GM20431 (cell line): ENCODE data around the gene NRG2.

ENCODE experiments used
- in situ Hi-C: fragments of 300-500 bp; cut with MseI, MboI; formaldehyde crosslinking; loops from one replicate; pipeline ENCODE4 v1.15.0; 2020; ENCODE audit warnings: low sequenced_read_pairs; ENCODE audit not compliant: unreplicated experiment

NRG2 gene

DNA sequence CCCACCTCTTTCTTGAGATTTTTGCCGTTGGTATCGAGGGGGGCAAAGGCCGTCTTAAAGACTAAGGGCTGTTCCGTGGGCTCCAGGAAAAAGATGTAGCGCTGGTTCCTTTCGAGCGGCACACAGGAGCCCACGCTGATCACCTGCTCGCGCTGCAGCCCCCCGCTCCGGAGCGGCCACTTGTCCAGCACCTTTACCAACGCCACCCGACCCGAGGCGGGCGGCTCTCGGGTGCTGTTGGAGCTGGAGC lies 781 bp downstream of the NRG2 start:
- in situ Hi-C loops, result no loop called here

DNA sequence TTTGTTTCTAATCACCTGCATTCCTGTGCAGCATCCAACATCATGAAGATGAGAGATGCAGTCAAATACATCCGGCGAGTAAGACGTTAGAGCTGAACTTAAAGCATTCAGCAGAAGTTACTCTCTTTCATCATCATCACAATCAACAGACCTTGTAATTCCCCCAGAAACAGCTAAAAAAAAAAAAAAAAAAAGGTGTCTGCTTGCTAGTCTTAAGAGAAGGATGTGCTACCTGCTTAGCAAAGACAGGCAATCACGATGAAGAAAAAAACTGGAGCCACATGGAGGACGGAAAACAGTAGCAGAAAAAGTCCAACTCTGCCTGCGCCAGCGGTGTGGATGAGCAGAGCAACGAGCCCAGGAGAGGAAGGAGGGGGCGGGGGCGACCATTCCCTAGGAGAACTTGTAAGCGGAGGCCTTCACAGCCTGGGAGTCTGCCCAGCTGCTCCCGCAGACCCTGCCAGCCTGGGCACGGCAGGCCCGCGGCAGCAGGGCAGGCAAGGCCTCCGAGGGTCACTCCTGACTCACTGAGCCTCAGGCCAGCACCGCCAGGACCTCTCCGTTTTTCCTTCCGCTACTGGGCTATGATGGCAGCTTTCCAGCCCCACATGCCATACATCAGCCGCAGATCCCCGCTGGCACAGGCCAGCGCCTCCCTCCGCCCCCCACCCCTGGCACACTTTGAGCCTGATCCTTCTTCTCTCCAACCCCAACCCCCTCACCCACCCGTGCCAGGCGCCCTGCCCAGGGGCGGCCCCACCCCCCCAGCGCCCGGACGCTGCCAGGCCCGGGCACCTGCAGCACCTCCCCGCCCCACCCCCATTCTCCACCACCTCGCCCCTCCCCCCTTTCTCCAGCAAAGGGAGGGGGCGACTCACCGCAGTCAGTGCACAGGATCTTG lies 1.4 kb downstream of the NRG2 start:
- in situ Hi-C loops, result no loop called here

DNA sequence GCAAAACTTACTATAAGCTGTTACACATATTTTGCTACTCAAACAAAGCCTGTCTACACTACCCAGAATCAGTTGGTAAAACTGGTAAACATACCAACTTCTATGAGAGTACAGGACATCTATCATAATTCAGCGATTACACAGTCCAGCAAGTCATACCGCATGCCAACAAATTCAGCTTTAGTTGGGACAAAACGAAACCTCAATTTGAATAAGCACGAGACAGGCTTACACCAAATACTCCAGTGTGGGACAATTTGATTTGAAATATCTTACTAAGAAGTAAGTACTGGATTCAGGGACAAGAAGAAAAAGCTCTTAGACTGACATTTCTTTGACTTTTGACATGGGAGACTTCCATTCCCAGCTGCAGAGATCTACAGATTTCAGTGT lies 2.0 kb downstream of the NRG2 start:
- in situ Hi-C loops, result no loop called here

- in situ Hi-C loops, result no loop called here
Observed at GRCh38 chr5:140040358-140040757, 2.7 kb downstream of the NRG2 start.

- in situ Hi-C loops, result no loop called here
Observed at GRCh38 chr5:140039561-140039960, 3.5 kb downstream of the NRG2 start.

DNA sequence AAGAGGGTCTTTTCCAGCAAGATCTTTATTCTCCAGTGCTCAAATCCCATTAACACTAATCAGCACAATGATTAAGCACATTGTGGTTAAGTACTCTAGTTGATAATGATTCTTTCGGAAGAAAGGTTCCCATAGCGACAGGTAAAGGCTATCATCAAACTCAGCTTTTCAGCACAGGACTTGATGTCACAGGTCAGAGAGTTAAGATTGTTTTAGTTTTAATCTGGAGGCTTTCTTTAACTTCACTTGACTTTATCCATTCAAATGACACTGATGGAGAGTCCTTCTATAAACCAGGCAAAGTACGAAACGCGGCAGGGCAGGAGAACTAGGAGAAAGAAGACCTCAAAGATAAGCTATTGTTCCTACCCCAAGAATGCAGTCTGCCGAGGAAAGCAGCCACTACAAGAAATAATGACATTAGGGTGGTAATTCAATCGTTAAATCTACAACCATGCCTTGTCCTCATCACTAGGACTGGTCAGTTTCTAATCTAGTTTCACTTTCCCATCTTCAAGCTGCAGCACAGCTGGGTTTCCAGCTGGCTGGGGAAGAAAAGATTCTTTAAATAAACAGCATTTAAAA lies 4.6 kb downstream of the NRG2 start:
- in situ Hi-C loops, result no loop called here

DNA sequence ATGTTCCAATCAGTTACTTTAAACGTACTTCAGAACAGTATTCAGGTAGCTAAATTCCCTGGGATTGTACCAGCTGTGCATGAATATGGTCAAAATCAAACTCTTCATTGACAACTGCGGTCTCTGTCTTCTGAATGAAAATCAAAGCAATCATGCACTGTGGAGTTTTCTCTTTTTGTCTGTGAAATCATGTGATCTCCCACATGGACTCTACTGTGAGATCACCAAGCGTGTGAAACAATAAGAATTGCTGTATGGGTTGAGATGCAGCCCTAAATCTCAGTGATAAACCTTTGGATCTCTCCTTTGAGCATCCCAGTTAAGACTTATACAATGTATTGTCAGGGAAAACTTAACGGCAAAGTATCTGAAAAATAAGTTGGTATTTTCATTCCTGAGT lies 6.1 kb downstream of the NRG2 start:
- in situ Hi-C loops, result no loop called here

DNA sequence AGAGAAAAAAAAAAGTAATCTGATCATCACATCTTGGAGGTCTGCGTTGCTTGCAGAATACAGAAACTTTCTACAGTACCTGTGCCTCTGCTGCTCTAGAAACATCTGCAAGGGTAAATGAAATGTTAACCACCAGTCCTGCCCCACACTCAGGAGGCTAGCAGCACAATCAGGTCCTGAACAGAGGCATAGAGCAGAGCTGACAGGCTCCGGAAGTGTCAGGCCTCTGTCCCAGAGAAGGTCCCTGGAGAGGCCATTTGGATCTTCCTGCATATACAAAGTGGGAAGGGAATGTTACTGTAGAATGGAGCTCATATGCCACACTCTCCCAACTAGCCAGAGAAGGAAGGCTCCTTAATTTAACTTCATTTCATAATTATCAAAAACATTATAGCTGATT lies 7.2 kb downstream of the NRG2 start:
- in situ Hi-C loops, result no loop called here

DNA sequence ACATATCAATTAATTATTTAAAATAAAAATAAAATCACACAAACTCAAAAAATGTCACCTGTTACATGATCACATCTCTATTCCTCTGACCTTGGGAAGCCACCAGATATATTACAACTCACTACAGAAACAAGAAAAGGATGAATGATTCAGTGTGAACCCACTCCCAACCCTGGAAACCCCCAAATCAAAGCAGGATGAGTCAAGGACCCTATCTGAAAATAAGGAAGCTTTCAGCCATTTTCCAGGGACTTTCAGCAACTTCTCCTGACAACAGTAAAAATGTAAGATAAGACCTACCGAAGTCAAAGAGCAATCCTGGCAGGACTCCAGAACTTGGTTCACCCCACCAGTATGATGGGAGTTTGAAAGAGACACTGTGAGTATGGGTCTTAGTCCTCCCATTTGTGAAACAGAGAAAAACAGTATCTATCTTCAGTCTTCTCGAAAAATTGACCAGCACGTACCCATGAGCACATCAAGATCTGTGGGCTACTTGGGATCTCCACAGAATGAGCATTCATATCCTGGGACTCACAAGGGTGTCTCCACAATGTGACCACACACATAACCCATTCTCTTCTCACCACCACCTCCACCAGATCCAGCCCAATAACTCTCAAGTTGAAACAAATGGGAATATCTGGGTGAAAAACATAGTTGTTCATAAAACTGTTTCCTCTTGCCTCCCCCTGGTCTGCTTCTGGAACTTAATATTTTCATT lies 9.9 kb downstream of the NRG2 start:
- in situ Hi-C loops, result no loop called here

DNA sequence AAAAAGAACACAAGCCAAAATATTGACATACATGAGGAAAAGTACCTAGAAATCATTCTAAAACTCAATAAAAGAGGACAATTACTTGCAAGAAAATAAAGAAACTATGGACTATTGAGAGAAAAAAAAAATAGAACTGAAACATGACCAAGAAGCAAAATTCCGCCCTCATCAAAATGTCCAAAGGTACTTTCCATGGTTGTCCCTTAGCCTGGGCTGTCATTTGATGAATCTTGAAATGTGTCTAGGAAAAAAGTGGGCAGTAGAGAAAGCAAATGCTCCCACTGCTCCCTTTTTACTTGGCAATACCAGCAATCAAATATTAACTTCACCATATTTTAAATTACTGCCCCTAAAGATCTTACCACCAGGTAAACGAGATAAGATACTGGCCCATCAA lies 10.8 kb downstream of the NRG2 start:
- in situ Hi-C loops, result no loop called here

- in situ Hi-C loops, result no loop called here
Observed at GRCh38 chr5:140027807-140028206, 15.3 kb downstream of the NRG2 start.

DNA sequence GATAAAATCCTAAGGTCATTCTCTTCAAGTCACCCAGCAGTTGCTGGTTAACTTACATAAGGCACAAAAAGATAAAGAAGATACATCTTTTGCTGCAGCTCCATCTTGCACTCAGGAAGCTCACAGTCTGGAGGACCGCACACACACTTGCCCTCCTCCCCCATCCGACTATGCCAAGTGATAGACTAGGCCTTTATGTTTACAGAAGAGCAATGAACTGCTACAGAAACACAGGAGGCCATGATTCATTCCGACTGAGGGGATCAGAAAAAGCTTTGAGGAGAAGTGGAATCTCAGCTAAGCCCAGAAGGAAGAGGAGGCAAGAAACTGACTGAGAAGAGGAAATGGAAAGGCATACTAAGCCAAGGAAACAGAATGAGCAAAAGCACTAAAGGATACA lies 17.4 kb downstream of the NRG2 start:
- in situ Hi-C loops, result no loop called here

- in situ Hi-C loops, result no loop called here
Observed at GRCh38 chr5:140024928-140025327, 18.2 kb downstream of the NRG2 start.

DNA sequence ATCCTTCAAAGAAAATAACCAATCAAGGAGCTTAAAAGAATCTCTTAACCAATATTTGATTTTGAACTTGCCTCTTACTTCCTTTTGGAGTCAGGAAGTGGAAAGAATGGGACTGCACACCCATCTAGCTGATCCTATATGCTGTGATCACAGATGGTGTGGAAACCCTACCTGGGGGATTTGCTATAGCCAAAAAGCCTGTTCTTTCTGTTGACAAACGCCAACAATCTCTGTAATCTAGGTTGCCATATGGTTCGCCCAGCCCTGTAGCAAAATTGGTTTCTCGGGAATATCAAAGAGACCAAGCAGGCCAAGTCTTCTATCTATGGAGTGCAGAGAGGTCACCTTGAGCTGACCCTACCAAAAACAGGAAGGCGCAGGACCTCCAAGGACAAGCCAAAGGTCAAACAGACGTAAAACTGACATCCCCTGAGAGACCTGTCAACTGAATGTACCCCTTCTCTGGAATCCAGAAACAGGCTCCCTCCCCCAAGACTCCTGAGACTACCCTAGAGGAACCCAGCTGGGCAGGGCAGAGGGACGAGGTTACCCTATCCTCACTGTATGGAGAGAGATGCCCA lies 19.4 kb downstream of the NRG2 start:
- in situ Hi-C loops, result no loop called here

DNA sequence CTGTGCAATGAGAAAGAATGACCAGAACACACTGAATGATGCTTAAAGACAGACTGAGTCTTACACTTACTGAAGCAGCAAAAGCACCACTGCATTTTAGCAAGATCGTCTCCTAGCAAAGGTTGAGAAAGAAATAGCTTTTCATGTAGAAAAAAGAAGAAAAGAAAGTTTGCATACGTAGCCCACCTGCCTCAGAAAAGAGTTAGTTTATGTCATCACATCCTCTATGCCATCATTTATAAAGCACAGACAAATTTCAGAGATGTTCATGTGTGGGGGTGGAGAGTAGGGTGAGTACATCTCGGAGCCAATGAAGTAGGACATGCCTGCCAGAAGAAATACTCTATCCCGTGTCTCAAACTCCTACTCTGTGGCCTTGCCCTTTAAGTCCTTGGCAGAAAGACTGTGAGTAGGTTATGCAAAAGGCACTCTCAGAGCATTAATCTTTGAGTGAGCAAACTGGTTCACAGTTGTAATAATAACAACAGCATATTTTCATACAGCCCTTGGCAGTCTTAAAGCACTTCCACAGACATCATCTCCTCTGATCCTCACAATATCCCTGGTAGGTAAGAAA lies 22.4 kb downstream of the NRG2 start:
- in situ Hi-C loops, result no loop called here

- in situ Hi-C loops, result no loop called here
Observed at GRCh38 chr5:140018920-140019644, 24.0 kb downstream of the NRG2 start.

- in situ Hi-C loops, result no loop called here
Observed at GRCh38 chr5:140018517-140018916, 24.6 kb downstream of the NRG2 start.

DNA sequence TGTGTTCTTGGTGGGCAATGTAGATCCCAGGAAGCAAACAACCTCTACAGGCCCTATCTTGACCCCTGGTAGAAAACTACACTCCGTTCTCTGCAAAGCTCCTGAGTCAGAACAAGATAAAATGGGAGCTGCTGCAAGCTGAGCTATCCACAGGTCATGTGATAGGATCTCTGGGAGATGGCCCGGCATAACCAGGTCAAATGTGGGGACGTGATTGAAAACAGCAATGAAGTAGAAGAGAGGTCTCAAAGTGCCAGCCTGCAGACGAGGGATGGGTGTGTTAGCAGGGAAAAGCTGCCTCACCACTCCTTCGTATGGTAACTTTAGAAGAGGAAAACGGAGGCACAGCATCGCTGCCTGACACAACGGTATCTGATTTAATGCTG lies 25.0 kb downstream of the NRG2 start:
- in situ Hi-C loops, result no loop called here

DNA sequence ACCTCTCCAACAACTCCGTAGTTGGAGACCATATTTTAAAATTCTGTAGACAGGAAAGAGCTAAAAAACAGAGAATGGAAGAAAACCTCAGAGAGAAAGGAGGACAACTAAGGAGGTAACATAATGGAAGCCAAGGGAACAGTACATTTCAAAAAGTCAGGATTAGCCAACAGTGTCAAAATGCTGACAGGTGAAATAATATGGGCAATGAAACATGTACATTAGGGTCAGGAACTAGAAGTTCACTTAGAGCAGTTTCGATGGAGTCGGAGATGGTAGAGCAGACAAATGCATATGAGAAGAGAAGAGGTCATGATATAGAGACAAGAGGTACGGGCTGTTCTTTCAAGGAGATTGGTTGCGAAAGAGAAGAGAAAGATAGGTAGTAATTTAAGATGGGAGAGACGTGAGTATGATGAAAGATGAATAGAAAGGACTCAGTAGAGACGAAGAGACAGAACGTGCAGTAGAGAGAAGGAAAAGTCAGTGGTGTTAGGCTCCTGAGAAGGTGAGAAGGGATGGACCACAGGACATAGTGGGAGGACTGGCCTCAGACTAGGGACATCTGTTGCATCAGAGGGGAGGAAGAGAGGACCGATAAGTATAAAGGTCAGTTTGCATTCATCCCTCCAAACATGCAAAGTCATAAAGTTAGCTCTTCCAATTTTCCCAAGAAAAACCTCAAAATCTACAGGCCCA lies 25.6 kb downstream of the NRG2 start:
- in situ Hi-C loops, result no loop called here

DNA sequence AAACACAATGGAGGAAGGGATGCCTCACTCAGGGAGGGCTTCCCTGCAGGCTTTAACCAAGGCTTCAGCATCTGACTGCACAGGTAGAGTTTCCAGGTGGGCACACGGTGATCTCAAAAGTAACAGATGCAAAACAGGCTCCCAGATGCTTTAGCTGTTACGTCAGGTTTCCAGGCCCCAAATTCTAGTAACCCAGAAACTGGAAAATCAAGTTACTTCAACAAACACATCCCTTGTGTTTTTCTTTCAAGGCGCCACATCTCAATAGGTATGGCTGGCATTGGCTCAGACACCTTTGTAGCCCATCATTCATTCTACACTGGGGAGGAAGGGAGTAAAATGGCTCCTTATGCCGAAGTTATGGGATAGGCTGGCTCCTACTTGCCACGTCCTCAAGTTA lies 27.4 kb downstream of the NRG2 start:
- in situ Hi-C loops, result no loop called here
